Measurements from ENCODE around the gene SLC5A2. TPM values are rescaled to one million over a fixed set of nuclear protein-coding genes. Genes with fewer than 3 reads are reported as not detected.

Gene SLC5A2
- total RNA-seq, 1 donor from 2014 or later, result not detected

Other genes starting within 250 kb of the SLC5A2 start
- 48.3 and 53.1 TPM in 2 replicates for gene ITGAM, start 223.1 kb upstream of the SLC5A2 start, total RNA-seq
- 41.7 and 42.7 TPM in 2 replicates for gene ITGAX, start 127.9 kb upstream of the SLC5A2 start, total RNA-seq
- 0.27 TPM in 1 of 2 replicates, not detected in the other for gene ITGAD, start 89.8 kb upstream of the SLC5A2 start, total RNA-seq
- gene COX6A2, start 54.8 kb upstream of the SLC5A2 start, total RNA-seq, result not detected in 2 replicates
- 0.09 and 0.43 TPM in 2 replicates for gene ZNF843, start 40.3 kb upstream of the SLC5A2 start, total RNA-seq
- gene ARMC5, start 23.6 kb upstream of the SLC5A2 start, total RNA-seq, result 13.6 and 14.6 TPM in 2 replicates
- gene TGFB1I1, start 11.0 kb upstream of the SLC5A2 start, total RNA-seq, result 0.18 and 0.64 TPM in 2 replicates
- 37.6 and 42.7 TPM in 2 replicates for gene RUSF1, start 25.3 kb downstream of the SLC5A2 start, total RNA-seq
- not detected in 2 replicates for gene AHSP, start 44.8 kb downstream of the SLC5A2 start, total RNA-seq

All from T-helper 2 cell treated with Interferon-gamma antibody and Interleukin-4, amounts not matched to agents 100 ng/mL and 5 ng/mL, for 36 hours (primary cell).